ENCODE results near the gene LIMD2.

LIMD2 gene

DNA sequence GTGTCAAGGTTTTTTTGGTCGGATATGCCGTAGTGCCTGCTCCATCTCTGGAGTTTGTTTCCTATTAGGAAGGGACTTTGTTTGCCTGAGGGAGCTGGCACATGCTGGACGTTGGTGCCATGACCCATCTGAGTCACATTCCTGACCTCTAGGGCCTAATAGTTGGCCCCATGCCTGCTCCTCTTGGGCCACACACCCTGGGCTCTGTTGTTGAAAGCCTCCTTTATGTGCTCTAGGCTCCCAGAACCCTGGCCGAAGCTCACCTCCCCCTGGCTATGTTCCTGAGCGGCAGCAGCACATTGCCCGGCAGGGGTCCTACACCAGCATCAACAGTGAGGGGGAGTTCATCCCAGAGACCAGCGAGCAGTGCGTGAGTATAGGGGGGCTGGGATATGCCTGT, 18.4 kb downstream of the LIMD2 start:
- DNase-seq (ENCODE audit: low read depth in 2 of 2): no peak

DNA sequence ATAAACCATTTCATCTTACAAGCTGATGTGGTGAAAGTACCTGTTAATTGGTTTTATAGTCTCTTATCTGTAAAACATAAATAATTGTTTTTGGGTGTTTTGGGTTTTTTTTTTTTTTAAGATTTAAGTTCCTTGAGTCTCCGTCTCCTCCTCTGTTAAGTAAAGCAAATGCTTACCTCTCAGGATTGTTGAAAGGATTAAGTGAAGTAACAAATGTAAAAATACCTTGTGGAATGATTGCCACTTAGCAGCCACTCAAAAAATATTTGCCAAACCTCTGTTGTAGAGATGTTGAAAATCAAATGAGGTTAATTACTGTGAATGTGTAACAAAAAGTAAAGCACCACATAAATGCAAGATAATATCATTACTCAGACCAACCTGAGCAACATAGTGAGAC, 19.2 kb downstream of the LIMD2 start:
- no peak for DNase-seq (ENCODE audit: low read depth in 2 of 2)

DNA sequence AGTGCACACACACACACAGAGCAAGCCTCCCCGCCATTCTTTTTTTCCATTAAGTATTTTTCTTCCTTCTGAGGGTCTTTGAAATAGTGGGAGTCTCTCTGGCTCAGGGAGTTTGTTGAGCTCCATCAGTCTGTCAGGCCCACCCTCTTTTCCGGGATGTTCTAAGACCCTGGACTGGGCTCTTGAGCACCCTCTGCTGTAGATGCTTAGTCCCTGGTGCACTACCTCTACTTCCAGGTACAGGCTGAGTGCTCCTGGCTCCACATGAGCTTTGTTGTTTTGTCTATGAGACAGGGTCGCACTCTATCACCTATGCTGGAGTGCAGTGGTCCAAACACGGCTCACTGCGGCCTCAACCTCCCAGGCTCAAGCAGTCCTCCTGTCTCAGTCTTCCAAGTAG, 20.7 kb downstream of the LIMD2 start:
- DNase-seq (ENCODE audit: low read depth in 2 of 2): no peak

DNA sequence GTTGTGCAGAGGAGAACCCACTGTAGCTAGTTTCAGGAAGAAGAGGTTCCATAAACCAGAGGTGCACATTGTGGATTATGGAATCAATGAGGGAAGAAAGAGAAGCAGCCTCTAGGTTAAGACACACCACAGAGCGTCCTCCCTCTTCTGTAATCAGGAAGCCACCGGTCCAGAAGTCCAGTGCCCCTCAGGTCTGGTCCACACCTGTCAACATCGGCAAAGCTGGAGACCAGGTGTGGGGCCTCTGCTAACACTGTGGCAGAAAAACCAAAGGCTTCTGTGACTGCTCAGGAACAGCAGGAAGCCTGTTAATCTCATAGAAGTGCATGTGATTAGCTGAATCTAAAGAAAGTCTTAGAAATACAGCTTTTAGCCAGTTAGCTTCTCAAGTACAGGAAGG, 23.3 kb downstream of the LIMD2 start:
- DNase-seq (ENCODE audit: low read depth in 2 of 2): no peak

DNA sequence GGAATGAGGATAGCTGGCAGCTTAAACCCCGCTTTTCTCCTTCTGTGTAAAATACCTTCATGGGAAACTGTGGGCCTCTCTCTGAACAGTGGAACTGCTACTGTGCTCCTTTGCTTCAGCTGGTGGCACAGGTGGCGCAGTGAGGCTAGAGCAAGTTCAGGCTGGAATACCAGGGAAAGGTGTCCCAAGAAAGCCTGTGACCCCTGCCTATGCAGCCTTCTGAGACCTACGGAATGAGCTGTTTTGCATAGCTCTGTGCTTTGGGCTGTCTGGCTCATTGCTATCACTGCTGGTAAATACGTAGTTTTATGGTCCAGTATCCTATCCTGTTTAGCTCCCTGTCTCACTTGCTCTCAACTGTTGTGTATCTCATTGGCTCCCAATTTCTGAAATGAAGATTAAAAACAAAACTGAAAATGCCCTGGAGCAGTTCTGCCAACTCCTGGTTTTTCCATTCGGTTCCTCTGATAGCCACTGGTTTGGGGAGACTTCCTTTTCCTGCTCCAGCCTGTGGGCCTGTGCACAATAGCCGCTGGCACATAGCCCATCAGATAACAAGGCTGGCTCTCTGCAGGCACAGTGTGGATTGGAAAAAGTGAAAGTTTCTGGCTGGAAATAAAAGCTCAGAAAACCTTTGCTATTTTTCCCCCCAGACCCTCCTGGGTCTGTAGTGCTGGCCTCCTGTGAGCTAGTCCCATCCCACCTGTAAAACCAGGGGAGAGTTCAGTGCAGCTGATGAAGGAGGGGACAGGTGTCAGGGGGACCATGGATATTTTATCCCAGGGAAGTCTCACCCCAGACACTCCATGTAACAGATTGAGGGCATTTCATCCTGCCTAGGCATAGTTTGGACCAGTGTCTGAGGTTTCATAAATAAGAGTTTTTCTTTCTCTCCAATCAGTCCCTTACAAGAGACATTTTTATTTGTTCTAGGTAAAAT, 24.0 kb downstream of the LIMD2 start:
- no peak for DNase-seq (ENCODE audit: low read depth in 2 of 2)

DNA sequence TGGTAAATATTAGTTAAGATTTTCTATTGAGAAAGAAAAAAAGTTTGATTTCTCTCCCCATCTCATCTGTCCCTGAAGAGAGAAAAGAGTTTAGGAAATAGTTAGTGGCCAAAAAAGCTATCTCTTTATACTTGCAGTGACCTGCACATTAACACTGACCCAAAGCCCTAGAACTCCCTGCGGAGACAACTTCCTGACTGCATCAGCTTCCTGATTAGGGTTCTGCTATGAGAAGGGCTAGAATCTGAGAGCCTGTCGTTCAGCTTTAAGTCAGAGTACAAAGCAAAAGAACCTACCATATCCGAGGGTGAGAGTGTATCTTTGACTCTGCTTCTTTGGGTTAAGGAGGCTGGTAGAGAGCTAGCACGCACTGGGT, 24.7 kb downstream of the LIMD2 start:
- no peak for DNase-seq (ENCODE audit: low read depth in 2 of 2)

DNA sequence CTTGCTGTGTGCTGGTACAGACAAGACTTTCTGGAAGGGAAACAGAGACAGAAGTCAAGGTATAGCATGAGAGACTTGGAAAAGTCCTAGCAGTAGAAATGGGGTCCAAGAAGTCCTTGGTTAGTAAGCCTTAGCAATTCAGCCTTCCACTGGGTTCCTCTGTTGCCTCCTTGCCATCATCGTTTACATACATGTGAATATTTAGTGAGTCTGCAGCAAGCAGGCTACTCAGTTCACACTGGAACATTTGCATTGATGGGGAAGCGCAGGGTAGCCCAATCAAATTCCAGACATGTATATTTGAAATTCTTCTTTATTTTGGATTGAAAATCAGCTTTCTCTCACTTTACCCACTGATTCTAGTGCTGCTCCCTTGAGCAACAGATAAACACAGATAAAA, 27.1 kb downstream of the LIMD2 start:
- no peak for DNase-seq (ENCODE audit: low read depth in 2 of 2)

DNA sequence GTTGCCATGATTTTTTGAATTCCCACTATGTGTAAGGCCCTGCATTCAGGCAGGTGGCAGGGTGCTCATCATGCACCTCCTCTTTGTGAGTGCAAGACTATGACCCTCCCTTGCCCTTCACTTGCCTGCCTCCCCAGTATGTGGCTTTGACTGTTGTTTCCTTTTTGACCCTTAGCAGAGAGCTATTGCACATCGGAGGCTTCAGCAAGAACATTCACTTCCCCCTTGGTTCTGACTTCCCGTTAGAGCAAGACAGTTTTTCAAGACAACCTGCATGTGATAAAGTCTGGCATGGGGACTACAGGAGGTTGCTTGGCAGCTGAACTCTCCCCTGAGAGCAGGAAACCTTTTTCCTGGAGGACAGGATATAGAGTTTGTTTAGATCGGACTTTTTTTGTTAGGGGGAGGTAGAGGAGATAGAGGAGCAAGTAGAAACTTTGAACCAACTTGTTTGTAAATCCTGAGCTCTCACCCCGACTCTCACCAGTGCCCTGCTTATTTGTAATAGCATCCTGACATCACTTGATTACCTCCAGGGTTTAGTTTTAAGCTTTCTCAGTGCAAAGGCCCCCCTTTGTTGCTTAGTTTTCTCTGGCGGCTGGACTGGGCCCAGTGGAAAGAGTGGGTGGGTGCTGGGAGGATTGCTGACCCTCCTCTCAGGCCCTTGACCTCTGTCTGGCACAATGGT, 34.3 kb downstream of the LIMD2 start:
- DNase-seq (ENCODE audit: low read depth in 2 of 2): no peak

DNA sequence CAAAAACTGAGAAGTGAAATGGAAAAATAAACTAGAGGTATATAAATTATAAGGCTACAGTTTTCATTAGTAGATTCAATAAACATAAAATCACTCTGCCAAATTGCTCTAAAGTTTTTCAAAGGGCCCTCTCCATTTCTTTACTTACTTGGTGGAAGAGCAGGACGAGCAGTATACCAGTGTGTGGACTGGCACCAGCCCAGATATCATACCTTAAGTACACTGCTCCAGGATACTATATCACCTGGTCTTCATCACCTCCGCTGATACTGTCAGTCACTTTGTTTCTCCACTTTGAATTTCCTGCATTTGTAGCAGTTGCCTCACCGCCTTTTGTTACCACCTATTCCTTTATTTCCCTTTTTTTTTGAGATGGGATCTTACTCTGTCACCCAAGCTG, 40.1 kb downstream of the LIMD2 start:
- no peak for DNase-seq (ENCODE audit: low read depth in 2 of 2)

DNA sequence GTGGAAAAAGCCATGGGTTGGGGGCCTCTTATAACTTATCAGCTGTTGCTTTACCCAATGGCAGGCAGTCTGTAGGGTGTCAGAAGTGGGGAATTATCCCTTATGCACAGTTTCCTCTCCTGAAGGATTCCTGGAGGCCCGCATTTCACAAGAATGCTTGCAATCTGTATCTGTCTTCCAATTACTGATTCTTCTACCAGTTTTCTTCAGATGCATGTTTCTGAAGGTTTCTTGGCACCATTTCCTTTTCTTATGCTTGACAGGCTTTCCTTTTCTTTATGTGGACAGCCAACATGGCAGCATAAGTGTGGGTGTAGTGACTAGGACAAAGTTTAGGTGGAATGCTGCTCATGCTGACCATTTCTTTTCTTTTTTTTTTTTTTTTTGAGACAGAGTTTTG, 41.6 kb downstream of the LIMD2 start:
- no peak for DNase-seq (ENCODE audit: low read depth in 2 of 2)

DNA sequence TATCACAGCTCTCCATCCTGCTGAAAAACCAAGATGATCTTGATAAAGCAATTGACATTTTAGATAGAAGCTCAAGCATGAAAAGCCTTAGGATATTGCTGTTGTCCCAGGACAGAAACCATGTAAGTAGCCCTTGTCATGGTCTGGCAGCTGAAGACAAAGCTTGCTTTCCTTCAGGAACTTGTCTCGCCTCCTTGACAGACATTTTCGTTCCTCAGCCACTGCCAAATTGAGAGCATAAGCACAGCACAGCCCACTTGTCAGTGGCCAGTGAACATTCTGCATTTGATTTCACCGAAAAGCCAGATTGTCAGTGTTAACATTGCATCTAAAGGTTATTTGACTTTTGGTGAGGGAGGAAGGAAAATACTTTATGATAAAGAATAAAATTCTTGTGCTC, 42.1 kb downstream of the LIMD2 start:
- DNase-seq (ENCODE audit: low read depth in 2 of 2): no peak

DNA sequence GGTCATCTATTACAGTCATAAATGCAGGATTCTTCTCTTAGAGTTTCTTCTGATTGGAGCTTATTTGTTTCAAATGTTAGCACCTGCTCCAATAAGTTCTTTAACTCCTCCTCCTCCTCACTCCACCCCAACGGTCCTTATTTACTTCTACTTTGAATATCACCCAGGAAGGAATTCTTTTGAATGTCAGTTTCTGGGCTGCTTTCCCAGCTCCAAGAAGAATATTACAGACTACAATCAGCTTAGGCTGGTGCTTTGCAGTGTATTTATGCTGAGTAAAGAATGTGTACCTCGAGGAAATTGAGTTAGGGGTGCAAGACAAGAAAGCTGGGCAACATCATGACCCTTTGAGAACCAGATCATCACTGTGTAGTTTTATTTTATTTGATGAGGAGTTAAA, 46.9 kb downstream of the LIMD2 start:
- DNase-seq (ENCODE audit: low read depth in 2 of 2): no peak

DNA sequence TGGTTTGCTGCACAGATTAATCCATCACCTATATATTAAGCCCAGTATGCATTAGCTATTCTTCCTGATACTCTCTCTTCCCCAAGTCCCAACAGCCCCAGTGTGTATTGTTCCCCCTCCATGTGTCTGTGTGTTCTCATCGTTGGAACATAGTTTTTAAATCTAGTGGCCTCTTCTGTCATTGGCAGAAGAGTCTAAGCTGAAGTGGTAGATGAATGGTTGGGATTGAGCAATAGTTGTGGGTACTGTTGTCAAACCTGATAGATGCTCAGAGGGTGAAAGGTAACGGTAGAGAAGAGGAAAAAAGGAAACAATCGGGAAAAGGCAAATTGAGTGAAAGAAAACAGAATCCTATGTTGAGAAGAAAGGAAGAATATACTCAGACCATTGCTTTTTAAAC, 47.8 kb downstream of the LIMD2 start:
- no peak for DNase-seq (ENCODE audit: low read depth in 2 of 2)

DNA sequence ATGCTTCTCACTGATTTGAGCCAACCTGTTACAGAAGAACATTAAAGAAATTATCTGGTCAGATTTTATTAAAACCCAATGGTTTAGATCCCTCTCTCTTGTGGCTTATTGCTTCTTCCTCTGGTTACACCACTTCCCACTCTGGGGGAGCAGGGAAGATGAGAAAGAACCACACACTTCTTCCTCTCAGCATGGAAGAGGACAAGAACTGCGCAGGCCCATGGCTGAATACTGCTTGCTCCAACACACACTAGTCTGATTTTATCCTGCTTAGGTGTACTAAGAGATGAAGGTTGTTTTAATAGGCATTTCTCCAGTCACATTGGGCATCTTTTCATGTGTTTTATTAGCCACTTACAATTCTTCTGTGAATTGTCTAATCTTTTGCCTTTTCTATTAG, 50.1 kb downstream of the LIMD2 start:
- no peak for DNase-seq (ENCODE audit: low read depth in 2 of 2)

DNA sequence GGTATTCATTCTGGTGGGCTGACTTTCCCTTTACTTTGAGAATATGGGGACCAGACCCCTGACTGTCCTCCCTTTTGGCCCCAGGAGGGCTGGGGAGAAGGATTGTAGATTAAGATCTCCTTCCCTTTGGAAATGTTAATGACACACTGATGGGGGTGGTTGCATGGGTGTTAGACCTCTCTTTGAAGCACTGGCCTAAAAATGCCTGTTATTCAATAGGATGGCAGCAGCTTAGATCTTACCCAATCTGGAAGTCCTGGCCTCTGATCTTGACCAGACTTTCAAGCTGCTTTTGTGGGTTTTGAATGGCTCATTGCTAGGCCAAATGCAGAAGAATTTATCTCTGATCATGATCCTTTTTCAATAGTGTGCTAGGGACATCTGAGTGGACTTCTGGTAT, 52.0 kb downstream of the LIMD2 start:
- DNase-seq (ENCODE audit: low read depth in 2 of 2): no peak

DNA sequence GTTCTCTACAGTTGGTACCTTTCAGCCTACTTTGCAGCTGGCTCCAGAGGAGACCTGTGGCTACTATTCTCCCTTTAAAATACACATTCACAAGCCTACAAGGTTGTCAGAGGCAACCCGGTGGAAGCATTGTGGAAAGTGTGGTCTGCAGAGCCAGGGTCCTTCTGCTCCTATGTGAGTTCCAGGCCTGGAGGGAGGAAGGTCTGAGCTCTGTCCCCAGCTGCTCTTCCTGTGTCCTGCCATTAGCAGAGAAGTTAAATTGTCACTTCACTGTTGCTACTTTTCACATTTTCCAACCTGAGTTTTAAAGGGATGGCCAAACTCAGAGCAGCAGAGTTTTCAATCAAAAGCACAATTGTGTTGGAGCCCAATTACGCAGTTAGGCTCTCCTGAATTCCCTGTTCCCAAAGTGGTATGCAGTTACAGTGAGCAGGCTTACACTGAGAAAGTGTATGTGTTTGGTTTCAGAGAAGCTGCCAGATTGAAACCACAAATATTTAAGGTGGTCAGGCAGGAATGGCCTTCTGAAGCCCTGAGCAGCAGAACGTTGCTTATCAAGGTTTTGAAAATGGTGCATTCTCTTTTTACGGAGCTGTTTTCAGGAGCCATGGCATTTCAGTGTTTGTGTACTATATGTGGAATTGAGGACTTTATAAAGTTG, 52.7 kb downstream of the LIMD2 start:
- no peak for DNase-seq (ENCODE audit: low read depth in 2 of 2)

DNA sequence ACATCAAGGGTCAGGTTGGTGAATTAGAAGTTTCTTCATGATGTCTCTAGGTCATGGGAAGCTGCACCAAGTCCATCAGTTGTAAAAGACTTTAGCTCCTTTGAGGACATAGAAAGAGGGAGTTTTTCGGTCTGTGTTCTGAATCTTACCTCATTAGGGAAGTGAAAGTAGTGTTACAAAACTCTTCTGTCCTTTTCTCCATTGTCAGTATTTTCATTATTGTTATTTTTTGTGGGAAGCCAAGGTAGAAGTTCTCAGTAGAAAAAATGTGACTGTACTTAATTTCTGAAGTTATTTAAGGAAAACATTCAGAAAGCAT, 53.5 kb downstream of the LIMD2 start:
- DNase-seq (ENCODE audit: low read depth in 2 of 2): no peak

Data from stimulated activated CD4-positive, alpha-beta T cell treated with anti-CD3 and anti-CD28 coated beads, Interleukin-4, amount 100 ng/mL, for 48 hours (primary cell).